Measurements from ENCODE around the gene GTF3C5. TPM values are rescaled to one million over a fixed set of nuclear protein-coding genes. Genes with fewer than 3 reads are reported as not detected.
"Not testable (repeated sequence)": the region's sequence is repeated elsewhere in the genome, so short reads cannot be mapped to it uniquely, and the experiment has no call there.

GTF3C5 gene, protein sequence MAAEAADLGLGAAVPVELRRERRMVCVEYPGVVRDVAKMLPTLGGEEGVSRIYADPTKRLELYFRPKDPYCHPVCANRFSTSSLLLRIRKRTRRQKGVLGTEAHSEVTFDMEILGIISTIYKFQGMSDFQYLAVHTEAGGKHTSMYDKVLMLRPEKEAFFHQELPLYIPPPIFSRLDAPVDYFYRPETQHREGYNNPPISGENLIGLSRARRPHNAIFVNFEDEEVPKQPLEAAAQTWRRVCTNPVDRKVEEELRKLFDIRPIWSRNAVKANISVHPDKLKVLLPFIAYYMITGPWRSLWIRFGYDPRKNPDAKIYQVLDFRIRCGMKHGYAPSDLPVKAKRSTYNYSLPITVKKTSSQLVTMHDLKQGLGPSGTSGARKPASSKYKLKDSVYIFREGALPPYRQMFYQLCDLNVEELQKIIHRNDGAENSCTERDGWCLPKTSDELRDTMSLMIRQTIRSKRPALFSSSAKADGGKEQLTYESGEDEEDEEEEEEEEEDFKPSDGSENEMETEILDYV
- 10 to 100 TPM; 89.1 to 90.4 TPM for total RNA-seq

DNA sequence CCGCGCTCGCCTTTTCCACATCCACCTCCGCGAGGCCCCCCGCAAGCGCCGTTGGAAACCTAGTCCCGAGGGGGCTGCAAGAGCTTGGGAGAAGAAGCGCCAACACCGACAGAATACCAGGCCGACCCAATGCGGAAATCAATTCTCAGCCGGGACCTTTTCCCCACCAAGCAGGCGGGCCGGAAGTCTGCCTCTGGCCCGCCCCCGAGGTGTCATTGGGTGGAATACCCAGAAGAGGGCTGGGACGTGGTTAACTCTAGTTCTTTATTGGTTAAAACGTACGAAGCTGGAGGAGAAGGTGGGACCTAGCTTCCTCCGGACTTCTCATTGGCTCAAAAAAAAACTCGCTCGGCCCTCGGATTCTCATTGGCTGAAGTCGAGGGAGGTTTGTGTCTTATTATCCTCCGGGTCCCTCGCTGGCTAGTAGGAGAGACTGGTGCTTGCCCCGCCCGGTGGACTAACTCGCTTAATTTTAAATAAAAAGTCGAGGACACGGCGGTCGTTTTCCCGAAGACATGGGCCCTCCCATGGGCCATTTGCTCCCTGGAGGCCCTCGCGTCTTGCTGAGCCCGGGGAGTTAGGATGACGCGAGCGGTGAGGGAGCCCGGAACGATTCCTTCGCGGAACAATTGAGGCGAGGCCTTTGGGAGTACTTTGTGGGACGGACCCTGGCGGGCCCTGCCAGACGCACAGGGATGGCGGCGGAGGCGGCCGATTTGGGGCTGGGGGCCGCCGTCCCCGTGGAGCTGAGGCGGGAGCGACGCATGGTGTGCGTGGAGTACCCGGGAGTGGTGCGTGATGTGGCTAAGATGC is at the start of gene GTF3C5:
GTF3C5 (plus strand) TSS at position 681 of the 813 bp plus-strand sequence; CDS start at position 696, 15 bp downstream.
- CTCF ChIA-PET: interaction anchor here (1.1 to 2.7 kb wide), 6 partner anchors 8 to 128 kb away, joined by 3 to 19 read pairs (median 8); no protein-coding TSS in a partner anchor
- POLR2A ChIA-PET: interaction anchor here (0.6 to 1.7 kb wide), 8 partner anchors 8 to 326 kb away, joined by 3 to 7 read pairs (median 4); partner anchors contain the start of genes MED22, RPL7A, SURF1 and SURF2

DNA sequence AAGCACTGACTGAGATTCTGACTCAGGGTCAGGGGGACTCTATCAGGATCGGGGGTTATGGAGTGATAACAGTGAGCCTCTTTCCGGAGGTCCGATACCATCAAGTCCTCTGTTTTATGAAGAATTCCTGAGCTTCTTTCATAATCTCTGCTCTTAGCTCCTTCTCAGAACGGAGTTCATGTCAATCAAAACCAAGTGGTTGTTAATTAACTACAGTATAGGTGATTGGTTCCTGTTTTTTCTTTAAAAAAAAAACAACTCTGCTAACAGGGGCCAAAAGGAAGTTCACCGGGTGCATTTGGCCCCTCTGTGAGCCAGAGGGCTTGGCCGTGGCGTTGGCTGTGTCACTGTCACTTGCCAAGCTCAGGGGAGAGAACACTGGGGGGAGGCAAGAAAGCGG is 48.3 kb upstream of the GTF3C5 start:
- POLR2A ChIA-PET: no interaction called here
- CTCF ChIA-PET: no interaction called here

DNA sequence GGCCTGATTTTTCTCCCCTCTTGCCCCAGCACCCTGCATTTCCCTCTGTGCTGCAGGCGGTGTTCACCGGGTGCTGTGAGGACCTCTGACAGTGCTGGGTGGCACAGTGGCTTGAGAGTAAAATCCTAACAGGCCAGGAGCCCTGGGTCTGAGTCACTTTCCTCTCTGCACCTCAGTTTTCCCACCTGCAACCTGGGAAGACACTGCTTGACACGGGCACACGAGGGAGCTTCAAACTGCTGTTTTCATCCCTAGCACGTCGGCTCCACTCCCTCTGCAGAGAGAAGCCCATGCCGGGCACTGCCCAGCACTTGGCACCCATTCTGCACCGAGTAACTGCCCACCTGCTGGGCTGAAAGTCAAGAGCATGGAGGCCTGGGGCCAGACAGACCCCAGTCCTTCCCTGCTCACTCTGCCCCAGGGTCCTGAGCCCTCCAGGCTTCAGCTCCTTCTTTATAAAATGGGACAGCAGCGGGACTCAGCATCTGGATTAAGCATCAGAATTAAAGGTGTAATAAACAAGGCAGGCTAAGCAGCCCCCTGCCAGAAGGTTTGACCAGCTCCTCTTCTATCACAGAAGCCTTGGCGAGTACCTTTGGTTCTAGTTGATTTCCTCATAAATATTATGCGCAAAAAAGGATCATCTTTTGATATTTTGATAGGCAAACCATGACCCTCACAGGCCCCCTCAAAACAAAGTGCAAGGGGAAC is 47.2 kb upstream of the GTF3C5 start:
- ChIA-PET POLR2A (no interaction called here), CTCF (interaction anchor here (0.6 kb wide), 1 partner anchor 131 kb away, joined by 3 read pairs; no protein-coding TSS in a partner anchor)

DNA sequence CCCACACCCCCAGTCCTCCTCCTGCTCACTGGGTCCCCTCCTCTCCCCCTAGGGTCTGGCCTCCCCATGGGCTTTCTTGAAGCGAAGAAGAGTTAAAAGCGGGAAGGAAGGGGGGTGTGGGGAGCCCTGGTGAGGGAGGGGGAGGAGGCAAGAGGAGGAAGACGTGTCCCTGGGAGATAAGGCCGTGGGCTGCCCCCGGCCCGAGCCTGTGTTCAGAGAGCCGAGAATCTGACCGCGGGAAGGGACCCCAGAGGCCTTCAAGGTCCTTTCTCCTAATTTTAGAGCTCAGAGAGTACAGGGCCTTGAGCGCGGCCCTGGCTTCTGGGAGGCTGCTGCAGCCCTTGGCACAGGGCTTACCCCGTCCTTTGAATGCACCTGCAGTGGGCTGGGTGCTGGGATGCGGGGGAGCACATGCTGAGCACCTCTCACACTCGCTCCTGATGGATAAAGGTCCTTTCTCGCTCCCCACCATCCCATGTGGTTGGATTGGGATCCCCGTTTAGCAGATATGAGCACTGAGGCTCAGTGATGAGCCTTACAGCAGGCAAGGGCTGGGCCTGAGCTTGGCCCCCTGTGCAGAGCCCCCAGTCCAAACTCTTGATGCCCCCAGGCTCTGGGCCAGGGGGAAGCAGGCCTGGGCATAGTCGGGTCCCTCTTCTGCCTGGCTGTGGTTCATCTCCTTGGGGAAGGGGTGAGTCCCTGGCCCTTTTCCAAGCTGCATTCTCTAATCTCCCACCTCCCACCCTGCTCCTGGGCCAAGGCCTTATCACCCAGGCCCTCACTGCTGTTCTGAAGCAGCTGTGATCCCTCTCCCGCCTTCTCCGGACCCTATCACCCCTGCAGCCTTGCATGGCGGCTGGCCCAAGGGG is 46.4 kb upstream of the GTF3C5 start:
- POLR2A ChIA-PET: no interaction called here
- CTCF ChIA-PET: interaction anchor here (0.6 kb wide), 1 partner anchor 132 kb away, joined by 3 read pairs; no protein-coding TSS in a partner anchor

DNA sequence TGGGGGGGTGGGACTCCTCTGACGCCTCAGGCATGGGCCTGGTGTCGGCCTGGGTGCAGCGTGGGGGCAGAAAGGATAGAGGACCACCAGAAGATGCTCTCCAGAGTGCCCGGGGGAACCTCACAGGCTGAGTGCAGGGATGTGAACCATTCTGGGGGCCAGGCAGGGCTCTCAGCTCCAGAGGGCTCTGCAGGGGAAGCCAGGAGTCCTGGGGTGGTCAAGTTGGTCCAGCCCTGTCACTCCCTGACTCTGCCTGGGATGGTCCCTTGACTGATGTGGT is 45.8 kb upstream of the GTF3C5 start:
- CTCF ChIA-PET: no interaction called here
- POLR2A ChIA-PET: no interaction called here

DNA sequence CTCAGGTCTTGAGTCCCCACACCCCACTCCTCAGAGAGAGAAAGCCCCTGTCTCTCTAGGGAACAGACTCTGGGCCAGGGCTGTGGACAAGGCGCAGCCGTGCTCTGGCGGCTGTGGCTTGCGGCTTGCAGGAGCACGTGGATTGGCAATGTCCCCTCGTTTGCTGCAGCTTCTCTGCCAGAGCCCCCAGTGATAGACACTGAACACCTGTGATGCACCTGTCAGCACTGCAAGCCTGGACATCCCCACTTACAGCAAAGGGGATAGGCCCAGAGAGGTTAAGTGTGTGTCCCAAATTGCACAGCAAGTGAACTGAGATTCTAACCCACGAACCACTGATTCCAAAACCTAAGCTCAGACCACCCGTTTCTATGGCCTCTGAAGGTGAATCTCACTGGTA is 45.3 kb upstream of the GTF3C5 start:
- ChIA-PET POLR2A (no interaction called here), CTCF (interaction anchor here (0.6 kb wide), 1 partner anchor 149 kb away, joined by 3 read pairs; no protein-coding TSS in a partner anchor)

DNA sequence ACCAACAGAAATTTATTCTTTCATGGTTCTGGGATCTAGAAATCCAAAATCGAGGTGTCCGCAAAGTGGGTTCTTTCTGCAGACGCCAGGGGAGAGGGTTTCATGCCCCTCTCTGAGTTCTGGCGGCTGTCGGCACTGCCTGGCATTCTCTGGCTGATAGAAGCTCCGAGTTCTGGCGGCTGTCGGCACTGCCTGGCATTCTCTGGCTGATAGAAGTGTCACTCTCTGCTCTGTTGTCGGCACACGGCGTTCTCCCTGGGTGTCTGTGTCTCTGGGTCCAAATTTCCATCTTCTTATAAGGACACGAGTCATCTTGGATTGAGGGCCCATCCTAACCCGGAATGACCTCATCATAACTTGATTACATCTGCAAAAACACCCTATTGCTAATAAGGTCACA is 44.7 kb upstream of the GTF3C5 start:
- POLR2A ChIA-PET: no interaction called here
- CTCF ChIA-PET: interaction anchor here (0.6 kb wide), 1 partner anchor 149 kb away, joined by 3 read pairs; no protein-coding TSS in a partner anchor

DNA sequence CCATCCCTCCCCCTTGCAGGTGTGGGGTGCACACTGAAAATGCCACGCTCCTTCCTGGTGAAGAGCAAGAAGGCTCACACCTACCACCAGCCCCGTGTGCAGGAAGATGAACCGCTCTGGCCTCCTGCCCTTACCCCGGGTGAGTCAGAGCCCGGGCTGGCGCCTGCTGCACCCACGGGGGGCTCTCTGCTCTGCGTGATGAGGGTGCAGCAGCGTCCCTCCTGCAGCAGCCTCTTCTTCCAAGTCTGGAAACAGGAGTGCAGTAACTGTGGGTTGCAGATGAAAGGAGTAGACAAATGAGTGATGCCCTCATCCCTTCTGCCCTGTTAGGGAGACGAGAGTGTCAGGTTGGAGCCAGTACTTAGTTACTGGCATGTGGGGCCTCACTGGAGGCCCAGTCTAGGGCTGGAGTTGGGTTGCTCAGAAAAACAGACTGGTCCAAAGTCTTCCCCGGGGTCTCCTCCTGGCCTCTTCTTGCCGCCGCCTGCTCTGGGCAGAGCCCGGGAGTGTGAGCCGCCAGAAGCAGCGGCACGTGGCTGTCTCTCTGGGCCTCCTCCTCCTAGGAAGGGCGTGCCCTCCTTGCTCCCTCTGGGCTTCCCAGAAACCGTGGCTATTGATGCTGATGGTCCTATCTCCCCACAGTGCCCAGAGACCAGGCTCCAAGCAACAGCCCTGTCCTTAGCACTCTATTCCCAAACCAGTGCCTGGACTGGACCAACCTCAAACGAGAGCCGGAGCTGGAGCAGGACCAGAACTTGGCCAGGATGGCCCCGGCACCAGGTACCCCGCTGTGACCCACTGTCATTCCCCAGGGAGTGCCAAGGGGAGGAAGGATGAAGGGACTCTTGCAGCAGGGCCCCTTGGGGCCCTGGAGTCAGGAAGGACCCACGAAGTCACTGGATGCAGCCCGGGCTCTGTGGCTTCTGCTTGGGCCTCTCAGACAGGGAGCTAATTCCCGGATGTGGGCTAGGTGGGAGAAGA is 43.9 kb upstream of the GTF3C5 start:
- ChIA-PET POLR2A (interaction anchor here (0.6 kb wide), 1 partner anchor 35 kb away, joined by 7 read pairs; no protein-coding TSS in a partner anchor), CTCF (no interaction called here)

DNA sequence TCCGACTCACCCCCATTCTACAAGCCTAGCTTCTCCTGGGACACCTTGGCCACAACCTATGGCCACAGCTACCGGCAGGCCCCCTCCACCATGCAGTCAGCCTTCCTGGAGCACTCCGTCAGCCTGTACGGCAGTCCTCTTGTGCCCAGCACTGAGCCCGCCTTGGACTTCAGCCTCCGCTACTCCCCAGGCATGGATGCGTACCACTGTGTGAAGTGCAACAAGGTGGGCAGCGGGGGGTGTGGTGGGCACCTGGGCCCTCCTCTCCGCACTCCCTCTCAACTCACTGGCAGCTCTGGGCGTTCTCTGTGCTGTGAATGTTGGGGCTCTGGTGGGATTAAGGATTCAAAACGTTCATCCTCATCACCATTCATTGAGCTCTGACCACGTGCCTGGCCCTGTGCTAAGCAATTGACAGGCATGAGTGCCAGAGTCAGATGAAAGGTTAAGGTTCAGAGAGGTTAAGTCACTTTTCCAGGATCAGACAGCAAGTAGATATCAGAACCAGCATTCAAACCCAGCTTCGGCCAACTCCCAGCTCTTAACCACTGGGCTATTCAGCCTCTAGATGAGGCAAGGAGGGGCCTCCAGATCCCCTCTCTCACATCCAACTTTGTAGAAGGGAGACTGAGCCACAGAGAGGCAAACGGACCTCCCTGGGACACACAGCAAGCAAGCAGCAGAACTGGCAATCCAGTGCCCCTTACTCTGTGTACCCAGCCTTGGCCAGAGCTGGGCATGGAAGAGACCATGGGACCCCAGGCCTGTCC is 42.4 kb upstream of the GTF3C5 start:
- ChIA-PET POLR2A (no interaction called here), CTCF (no interaction called here)

DNA sequence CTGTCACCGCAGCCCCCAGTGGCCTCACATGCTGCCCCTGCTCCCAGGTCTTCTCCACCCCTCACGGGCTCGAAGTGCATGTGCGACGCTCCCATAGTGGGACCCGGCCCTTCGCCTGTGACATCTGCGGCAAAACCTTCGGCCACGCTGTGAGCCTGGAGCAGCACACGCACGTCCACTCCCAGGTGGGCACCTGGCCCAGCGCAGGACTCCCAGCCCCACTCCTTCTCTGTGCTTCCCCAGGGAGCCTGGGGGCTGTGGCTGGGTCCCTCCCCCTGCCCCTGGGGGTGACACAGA is 41.8 kb upstream of the GTF3C5 start:
- ChIA-PET POLR2A (no interaction called here), CTCF (no interaction called here)

DNA sequence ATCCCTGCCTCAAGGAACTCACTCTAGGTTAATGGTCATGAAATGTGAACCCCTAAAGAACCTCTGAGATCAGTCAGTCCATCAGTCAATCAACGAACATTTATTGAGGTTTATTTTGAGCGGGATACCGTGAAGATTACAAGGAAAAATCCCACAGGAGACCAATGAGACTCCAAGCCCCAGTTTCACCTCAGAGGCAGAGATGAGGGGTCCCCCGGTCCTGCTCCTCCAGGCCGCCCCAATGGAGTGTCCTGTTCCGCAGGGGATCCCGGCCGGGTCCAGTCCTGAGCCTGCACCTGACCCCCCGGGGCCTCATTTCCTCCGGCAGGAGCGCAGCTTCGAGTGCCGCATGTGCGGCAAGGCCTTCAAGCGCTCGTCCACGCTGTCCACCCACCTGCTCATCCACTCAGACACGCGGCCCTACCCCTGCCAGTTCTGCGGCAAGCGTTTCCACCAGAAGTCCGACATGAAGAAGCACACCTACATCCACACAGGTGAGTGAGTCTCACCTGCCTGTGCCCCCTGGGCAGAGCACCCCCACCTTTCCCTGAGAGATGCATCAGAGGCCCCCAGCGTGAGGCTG is 41.3 kb upstream of the GTF3C5 start:
- CTCF ChIA-PET: no interaction called here
- POLR2A ChIA-PET: no interaction called here

DNA sequence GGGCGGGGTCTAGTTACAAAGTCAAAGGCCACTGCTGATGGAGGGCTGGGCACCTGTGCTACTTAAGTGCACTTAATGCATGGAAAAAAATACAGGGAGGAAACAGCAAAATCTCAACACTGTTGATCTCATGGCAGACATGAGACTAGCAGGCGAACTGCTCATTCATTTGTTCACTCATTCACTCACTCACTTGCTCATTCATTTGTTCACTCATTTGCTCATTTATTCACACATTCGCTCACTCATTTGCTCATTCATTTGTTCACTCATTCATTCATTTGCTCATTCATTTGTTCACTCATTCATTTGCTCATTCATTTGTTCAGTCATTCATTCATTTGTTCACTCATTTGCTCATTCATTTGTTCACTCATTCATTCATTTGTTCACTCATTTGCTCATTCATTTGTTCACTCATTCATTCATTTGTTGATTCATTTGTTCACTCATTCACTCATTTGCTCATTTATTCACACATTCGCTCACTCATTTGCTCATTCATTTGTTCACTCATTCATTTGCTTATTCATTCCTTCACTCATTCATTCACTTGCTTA is 40.7 kb upstream of the GTF3C5 start:
- CTCF ChIA-PET, POLR2A ChIA-PET: not testable (repeated sequence)

DNA sequence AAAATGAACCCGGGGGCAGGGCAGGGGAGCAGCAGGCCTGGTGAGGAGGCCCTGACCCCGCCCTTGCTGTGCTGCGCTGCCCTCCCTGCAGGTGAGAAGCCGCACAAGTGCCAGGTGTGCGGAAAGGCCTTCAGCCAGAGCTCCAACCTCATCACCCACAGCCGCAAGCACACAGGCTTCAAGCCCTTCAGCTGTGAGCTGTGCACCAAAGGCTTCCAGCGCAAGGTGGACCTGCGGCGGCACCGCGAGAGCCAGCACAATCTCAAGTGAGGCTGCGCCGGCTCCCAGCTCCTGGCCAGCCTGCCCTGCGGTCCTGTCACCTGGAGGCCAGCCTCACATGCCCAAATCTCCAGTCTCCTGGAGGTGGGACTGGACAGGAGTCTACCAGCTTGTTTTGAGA is 40.0 kb upstream of the GTF3C5 start:
- ChIA-PET POLR2A (no interaction called here), CTCF (no interaction called here)

DNA sequence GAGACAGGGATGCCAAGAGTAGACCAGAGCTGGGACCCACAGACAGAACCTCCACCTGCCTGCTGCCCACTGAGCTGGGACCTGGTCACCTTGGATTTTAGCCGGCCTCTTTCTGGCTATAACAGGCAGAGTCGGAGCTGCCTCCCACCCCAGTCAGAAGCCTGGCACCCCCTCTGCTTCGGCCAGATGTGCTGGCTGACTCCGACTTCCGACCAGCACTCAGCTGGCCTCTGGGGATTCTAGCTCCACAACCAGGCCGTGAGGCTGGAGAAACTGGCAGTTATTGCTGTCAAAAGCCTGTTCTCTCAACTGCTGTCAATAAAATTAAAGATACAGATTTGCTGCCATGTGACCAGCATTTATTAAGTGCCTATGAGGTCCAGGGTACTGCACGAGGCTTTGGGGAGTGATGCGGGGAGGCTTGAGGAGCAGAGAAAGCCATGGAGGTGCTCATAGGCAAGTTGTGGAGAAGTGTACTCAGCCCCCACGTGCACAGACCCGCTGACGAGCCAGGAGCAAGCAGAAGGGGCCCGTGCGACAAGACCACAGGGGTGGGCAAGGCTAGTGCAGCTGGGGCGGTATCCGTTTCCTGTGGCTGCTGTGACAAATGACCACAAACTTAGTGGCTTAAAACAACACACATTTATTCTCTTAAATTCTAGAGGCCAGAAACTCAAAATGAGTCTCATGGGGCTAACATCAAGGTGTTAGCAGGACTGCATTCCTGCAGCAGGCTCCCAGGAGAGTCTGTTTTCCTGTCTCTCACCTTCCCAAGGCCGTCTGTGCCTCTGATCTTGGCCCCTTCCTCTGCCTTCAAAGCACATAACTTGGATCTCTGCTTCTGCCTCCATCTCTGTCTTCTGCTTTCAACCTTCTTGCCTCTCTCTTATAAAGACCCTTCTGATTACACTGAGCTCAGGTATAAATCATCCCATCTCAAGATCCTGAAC is 39.2 kb upstream of the GTF3C5 start:
- CTCF ChIA-PET: no interaction called here

DNA sequence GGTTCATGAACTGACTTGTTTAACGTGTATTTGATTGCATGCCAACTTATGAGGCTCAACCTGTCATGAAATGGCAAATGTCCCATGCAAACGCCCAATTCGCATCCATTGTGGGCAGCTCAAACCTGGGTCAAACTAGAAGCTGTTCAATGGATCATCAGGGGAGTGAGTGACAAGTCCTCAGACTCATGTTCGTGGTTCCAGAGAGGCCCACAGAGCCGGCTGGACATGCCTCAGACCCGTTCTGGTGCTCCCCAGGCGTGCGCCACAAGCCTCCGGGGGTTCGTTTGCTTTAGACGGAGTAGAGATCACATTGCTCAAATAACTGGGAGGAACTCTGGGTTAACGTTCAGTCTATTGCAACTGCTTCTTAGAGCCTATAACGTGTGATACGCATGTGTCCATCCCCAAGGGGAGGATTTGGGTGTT is 37.3 kb upstream of the GTF3C5 start:
- POLR2A ChIA-PET: no interaction called here
- CTCF ChIA-PET: no interaction called here

More for the DNA sequence above, 39.2 kb upstream of the GTF3C5 start:
- POLR2A ChIA-PET: no interaction called here

Measured in activated CD8-positive, alpha-beta memory T cell treated with anti-CD3 and anti-CD28 coated beads for 36 hours (primary cell).